ENCODE measurements around the gene ARHGEF4.

DNA sequence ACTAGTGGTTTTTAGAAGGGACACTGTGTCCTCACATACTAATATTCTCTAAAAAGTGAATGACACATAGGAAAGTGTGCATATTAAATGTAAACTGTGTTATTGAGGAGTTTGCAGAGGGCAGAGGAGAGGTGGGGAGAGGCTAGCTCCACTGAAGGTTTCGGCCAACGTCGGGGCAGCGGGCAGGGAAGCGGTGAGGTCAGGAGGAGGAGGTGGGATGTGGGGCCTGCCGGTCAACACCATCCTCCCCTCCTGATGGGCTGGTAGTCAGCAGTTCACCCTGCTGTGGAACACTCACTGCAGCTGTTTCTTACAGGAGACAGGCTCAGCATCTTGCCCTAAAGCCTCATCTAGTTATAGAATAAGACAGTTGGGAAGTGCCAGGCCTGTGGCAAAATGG is 74.2 kb downstream of the ARHGEF4 start:
- TF ChIP-seq, protein P1, sequence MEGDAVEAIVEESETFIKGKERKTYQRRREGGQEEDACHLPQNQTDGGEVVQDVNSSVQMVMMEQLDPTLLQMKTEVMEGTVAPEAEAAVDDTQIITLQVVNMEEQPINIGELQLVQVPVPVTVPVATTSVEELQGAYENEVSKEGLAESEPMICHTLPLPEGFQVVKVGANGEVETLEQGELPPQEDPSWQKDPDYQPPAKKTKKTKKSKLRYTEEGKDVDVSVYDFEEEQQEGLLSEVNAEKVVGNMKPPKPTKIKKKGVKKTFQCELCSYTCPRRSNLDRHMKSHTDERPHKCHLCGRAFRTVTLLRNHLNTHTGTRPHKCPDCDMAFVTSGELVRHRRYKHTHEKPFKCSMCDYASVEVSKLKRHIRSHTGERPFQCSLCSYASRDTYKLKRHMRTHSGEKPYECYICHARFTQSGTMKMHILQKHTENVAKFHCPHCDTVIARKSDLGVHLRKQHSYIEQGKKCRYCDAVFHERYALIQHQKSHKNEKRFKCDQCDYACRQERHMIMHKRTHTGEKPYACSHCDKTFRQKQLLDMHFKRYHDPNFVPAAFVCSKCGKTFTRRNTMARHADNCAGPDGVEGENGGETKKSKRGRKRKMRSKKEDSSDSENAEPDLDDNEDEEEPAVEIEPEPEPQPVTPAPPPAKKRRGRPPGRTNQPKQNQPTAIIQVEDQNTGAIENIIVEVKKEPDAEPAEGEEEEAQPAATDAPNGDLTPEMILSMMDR (optimal IDR thresholded peaks at IDR 0.05 in 1 of 3, IDR thresholded peaks at IDR 0.05 in 1 of 3, conservative IDR thresholded peaks at IDR 0.05 in 1 of 3; ENCODE audit: extremely low read depth in 1 of 3, insufficient read depth in 2 of 3, low read length in 3 of 3): no peak
- TF ChIP-seq EZH2 (IDR thresholded peaks at IDR 0.05; ENCODE audit: low read length): no peak

Data from keratinocyte (primary cell).